Neural progenitor cell (in vitro differentiated cells): ENCODE results near the gene COIL. TPM values are rescaled to one million over a fixed set of nuclear protein-coding genes. Genes with fewer than 3 reads are reported as not detected.

Experiments used
- DNase-seq: peaks from one replicate; pipeline ENCODE4 v3.0.0-alpha.2; 2016; ENCODE audit warnings: low spot score
- H2AFZ ChIP-seq: fragments of 200-600 bp; sonication (generic); replicated peaks from 2 replicates; pipeline ENCODE4 v1.6.1; 2016; ENCODE audit warnings: antibody characterized with exemption
- H3F3A ChIP-seq: fragments of 200-600 bp; sonication (generic); 2 replicates; pipeline ENCODE4 v1.6.1; 2016; ENCODE audit warnings: antibody characterized with exemption, low read depth
- H3K27ac ChIP-seq: fragments of 200-600 bp; sonication (generic); 2 replicates; pipeline ENCODE4 v1.5.1; 2016; ENCODE audit warnings: mild to moderate bottlenecking
- H3K27me3 ChIP-seq: fragments of 200-600 bp; sonication (generic); 2 replicates; pipeline ENCODE4 v1.6.1; 2016; ENCODE audit warnings: mild to moderate bottlenecking, moderate library complexity
- H3K36me3 ChIP-seq: fragments of 200-600 bp; sonication (generic); 2 replicates; pipeline ENCODE4 v1.5.1; 2016
- H3K4me1 ChIP-seq: fragments of 200-600 bp; sonication (generic); 2 replicates; pipeline ENCODE4 v1.6.1; 2016; ENCODE audit warnings: mixed run types
- H3K4me2 ChIP-seq: fragments of 200-600 bp; sonication (generic); 2 replicates; pipeline ENCODE4 v1.6.1; 2016
- H3K4me3 ChIP-seq: fragments of 200-600 bp; sonication (generic); 2 replicates; pipeline ENCODE4 v1.5.1; 2016
- H3K79me2 ChIP-seq: fragments of 200-600 bp; sonication (generic); 2 replicates; pipeline ENCODE4 v1.6.1; 2016; ENCODE audit warnings: low read depth
- H3K9ac ChIP-seq: fragments of 200-600 bp; sonication (generic); 2 replicates; pipeline ENCODE4 v1.6.1; 2016
- H3K9me3 ChIP-seq: fragments of 200-600 bp; sonication (generic); 2 replicates; pipeline ENCODE4 v1.5.1; 2016; ENCODE audit warnings: low read depth
- H4K20me1 ChIP-seq: fragments of 200-600 bp; sonication (generic); 2 replicates; pipeline ENCODE4 v1.6.1; 2016; ENCODE audit warnings: low read depth
- H3K27ac Mint-ChIP-seq: 3 replicates; pipeline ENCODE4 v1.8.0; 2021; ENCODE audit warnings: mixed read lengths
- H3K27me3 Mint-ChIP-seq: 2 replicates; pipeline ENCODE4 v1.8.0; 2022; ENCODE audit warnings: low read depth, mild to moderate bottlenecking, inconsistent platforms, moderate library complexity, mixed read lengths; ENCODE audit not compliant: insufficient read depth
- H3K36me3 Mint-ChIP-seq: 3 replicates; pipeline ENCODE4 v1.8.0; 2021; ENCODE audit warnings: mixed read lengths
- H3K4me1 Mint-ChIP-seq: 3 replicates; pipeline ENCODE4 v1.8.0; 2021; ENCODE audit warnings: mixed read lengths
- H3K4me3 Mint-ChIP-seq: 3 replicates; pipeline ENCODE4 v1.8.0; 2021; ENCODE audit warnings: mild to moderate bottlenecking, moderate library complexity, mixed read lengths
- H3K9me3 Mint-ChIP-seq: 3 replicates; pipeline ENCODE4 v1.8.0; 2020; ENCODE audit warnings: mixed read lengths
- EZH2 ChIP-seq: fragments of 200-600 bp; sonication (generic); IDR thresholded peaks from 2 replicates; pipeline ENCODE4 v1.6.1; 2017; ENCODE audit warnings: antibody characterized with exemption, mild to moderate bottlenecking, moderate library complexity
- EZH2phosphoT487 ChIP-seq: fragments of 200-600 bp; sonication (generic); IDR thresholded peaks from 2 replicates; pipeline ENCODE4 v1.6.1; 2017; ENCODE audit warnings: antibody characterized with exemption
- total RNA-seq: library from RNA; depleted of rRNA; stranded (reverse); fragments of >200 nt; gene quantifications from 2 replicates; pipeline ENCODE4 v1.2.3, GENCODE V29; 2015; ENCODE audit warnings: low replicate concordance
- TF ChIP-seq, protein P1 (sequence below): fragments of 200-600 bp; sonication (generic); IDR thresholded peaks from 2 replicates; pipeline ENCODE4 v1.5.1; 2017; ENCODE audit warnings: antibody characterized with exemption, mild to moderate bottlenecking

The COIL gene
- total RNA-seq, 1 donor from 2014 or later = 40.0 TPM

DNA sequence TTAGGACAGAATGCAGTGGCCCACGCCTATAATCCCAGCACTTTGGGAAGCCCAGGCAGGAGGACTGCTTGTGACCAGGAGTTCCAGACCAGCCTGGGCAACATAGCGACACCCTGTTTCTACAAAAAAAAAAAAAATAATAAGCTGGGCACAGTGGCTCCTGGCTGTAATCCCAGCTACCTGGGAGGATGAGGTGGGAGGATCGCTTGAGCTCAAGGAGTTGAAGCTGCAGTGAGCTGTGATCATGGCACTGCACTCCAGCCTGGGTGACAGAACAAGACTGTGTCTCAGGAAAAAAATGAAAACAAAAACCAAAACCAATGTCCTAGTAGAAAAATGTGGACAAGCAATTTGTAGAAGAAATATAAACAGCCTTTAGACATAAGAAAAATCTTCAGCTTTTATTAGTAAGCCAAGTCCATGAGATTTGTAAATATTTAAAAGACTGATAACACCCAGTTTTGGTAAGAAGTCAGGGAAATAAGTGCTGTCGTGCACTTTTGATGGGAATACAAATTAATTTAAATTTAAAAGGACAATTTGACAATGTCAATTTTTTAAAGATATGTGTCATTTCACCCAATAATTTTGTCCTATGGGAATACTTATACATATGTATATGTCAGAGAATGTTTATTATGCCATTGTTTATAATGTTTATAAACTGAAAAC is 28.2 kb upstream of the COIL start:
- H3K36me3 Mint-ChIP-seq = peaks cover 7% of the 10 kb centered on the region
- H3K9ac ChIP-seq = no peak overlapping the region
- no peaks in the 10 kb centered on the region for H3F3A ChIP-seq
- H3K79me2 ChIP-seq = no peaks in the 10 kb centered on the region
- H3K36me3 ChIP-seq = peaks cover 4% of the 10 kb centered on the region
- H3K9me3 ChIP-seq = no peaks in the 10 kb centered on the region
- H3K4me1 ChIP-seq = no peaks in the 10 kb centered on the region
- H3K4me3 Mint-ChIP-seq = no peak overlapping the region
- no peaks in the 10 kb centered on the region for H3K4me1 Mint-ChIP-seq
- TF ChIP-seq, protein P1, sequence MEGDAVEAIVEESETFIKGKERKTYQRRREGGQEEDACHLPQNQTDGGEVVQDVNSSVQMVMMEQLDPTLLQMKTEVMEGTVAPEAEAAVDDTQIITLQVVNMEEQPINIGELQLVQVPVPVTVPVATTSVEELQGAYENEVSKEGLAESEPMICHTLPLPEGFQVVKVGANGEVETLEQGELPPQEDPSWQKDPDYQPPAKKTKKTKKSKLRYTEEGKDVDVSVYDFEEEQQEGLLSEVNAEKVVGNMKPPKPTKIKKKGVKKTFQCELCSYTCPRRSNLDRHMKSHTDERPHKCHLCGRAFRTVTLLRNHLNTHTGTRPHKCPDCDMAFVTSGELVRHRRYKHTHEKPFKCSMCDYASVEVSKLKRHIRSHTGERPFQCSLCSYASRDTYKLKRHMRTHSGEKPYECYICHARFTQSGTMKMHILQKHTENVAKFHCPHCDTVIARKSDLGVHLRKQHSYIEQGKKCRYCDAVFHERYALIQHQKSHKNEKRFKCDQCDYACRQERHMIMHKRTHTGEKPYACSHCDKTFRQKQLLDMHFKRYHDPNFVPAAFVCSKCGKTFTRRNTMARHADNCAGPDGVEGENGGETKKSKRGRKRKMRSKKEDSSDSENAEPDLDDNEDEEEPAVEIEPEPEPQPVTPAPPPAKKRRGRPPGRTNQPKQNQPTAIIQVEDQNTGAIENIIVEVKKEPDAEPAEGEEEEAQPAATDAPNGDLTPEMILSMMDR = no peak
- TF ChIP-seq EZH2phosphoT487 = no peak
- TF ChIP-seq EZH2 = no peak
- DNase-seq = no peak
- H3K9me3 Mint-ChIP-seq = no peaks in the 10 kb centered on the region
- no peak overlapping the region for H3K27ac ChIP-seq
- H3K27me3 ChIP-seq = no peaks in the 10 kb centered on the region
- H4K20me1 ChIP-seq = no peaks in the 10 kb centered on the region
- no peak overlapping the region for H3K27ac Mint-ChIP-seq
- H3K27me3 Mint-ChIP-seq = peaks cover 4% of the 10 kb centered on the region
- no peak overlapping the region for H2AFZ ChIP-seq
- H3K4me2 ChIP-seq = no peak overlapping the region
- H3K4me3 ChIP-seq = no peak overlapping the region

DNA sequence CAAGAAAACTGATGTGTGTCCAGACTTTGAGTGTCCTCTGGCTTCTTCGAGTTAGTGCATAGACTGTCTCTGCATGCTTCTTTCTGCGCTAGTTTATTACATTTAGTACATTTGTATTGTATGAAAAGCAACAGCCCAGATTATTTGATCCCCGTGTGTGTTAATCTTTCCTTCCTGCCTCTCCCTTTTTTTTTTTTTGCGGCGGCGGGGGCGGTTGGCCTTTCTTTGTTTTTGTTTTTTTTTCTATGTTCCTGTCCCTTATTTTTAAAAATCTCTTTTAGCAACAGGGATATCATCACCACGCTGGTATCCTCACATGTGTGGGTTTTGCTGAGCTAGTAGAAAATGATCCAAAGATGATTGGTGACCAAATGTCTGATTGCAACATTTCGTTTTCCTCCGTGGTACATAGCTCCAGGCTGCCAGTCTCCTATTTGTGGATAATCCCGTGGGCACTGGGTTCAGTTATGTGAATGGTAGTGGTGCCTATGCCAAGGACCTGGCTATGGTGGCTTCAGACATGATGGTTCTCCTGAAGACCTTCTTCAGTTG is 26.5 kb upstream of the COIL start:
- no peak overlapping the region for H3K4me2 ChIP-seq
- H3K27ac ChIP-seq = no peak overlapping the region
- DNase-seq = no peak
- H3K36me3 ChIP-seq = peaks cover 4% of the 10 kb centered on the region
- peaks cover 8% of the 10 kb centered on the region for H3K4me1 ChIP-seq
- H2AFZ ChIP-seq = no peak overlapping the region
- H3K9ac ChIP-seq = no peak overlapping the region
- no peaks in the 10 kb centered on the region for H3K27me3 ChIP-seq
- no peaks in the 10 kb centered on the region for H3K79me2 ChIP-seq
- H3K4me3 ChIP-seq = no peak overlapping the region
- Mint-ChIP-seq H3K27me3 (peaks cover 4% of the 10 kb centered on the region), H3K4me1 (peaks cover 6% of the 10 kb centered on the region), H3K4me3 (no peak overlapping the region), H3K9me3 (no peaks in the 10 kb centered on the region), H3K27ac (no peak overlapping the region), H3K36me3 (peaks cover 6% of the 10 kb centered on the region)
- no peaks in the 10 kb centered on the region for H3K9me3 ChIP-seq
- no peak for TF ChIP-seq EZH2
- TF ChIP-seq EZH2phosphoT487 = no peak
- TF ChIP-seq, protein P1 = no peak
- no peaks in the 10 kb centered on the region for H4K20me1 ChIP-seq
- H3F3A ChIP-seq = peaks cover 3% of the 10 kb centered on the region

DNA sequence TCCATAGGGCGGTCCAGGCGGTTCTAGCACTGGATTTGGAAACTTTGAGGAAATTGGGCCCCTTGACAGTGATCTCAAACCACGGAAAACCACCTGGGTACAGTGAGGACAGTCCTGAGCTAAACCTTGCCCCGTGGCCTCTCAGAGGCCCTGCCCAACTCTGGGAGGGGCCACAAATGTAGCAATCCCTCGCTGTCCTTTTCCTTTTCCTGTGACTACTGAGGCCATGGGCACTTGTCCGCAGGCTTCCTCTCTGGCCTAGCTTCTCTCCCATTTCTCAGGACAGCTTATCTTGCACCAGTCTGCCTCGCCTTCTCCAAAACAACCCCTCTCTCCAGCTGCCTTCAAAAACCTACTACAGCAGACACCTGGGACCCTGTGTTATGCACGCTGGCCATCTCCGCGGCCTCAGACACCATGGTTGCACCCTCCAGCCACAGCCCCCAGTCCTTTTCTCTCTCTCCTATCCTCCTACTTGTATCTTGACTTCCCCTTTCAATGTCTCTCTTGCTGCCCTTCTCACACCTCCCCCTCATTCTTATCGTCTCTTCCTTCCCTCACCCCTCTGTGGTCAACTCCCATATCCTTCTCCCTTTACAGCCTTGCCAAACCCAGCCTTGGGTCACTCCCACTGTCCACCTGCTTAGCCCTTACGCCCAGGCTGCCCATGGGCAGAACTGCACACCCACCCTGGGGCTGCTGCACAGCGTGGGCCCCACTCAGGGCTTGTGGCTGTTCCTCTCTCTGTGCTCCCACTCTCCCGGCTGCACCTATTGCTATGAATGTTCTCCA is 24.7 kb upstream of the COIL start:
- no peak for TF ChIP-seq EZH2
- TF ChIP-seq EZH2phosphoT487 = no peak
- TF ChIP-seq, protein P1 = no peak
- peaks cover 2% of the 10 kb centered on the region for H3K36me3 Mint-ChIP-seq
- Histone ChIP-seq H3K4me2 (no peak overlapping the region), H3K27me3 (no peaks in the 10 kb centered on the region), H3K9me3 (no peaks in the 10 kb centered on the region), H3K9ac (no peak overlapping the region), H3K36me3 (peaks cover 4% of the 10 kb centered on the region), H3K27ac (no peak overlapping the region), H2AFZ (no peak overlapping the region), H3F3A (peaks cover 5% of the 10 kb centered on the region), H4K20me1 (no peaks in the 10 kb centered on the region), H3K4me1 (peaks cover 13% of the 10 kb centered on the region), H3K79me2 (no peaks in the 10 kb centered on the region), H3K4me3 (no peak overlapping the region)
- peaks cover 9% of the 10 kb centered on the region for H3K4me1 Mint-ChIP-seq
- H3K4me3 Mint-ChIP-seq = no peak overlapping the region
- peaks cover 2% of the 10 kb centered on the region for H3K27me3 Mint-ChIP-seq
- H3K9me3 Mint-ChIP-seq = no peaks in the 10 kb centered on the region
- no peak overlapping the region for H3K27ac Mint-ChIP-seq
- DNase-seq = no peak
